ENCODE measurements around the gene TMA7B.

The TMA7B gene

DNA sequence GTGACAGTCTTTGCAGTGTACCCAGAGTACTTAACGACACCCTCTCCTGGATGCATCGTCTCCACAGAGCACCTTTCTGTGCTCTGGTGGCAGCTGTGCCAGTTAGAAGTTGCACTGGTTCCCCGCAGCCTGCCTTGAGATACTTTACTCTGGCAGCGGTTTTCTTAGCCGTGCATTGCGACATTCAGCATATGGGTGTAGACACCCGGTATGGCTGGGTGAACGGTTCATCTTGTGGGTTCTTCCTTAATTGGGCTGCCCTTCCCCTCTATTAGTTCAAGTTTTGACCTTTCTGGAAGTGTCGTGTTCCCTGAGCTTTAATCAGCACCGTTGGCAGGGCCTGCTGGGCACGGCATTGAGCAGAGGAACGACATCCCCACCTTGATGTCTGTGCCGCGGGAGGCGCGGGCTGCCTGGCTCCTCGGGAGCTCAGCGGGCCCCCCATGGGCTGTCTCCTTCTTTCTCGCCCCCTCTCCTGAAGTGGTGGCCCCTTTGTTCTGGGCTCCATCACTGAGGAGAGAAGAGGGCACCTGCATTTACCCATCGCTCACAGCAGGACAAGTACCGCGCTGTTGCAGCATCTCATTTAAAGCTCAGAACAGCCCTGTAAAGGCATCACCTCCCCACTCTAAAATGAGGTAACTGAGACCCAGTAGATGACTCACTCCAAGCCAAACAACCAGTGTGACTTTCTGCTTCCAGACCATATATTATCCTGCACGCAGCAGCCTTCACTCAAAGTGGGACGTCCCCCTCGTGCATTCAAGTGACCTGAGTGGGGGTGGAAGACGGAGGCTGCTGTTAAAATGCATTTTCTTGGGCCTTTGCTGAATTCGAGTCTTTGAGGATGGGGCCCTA is 47.9 kb downstream of the TMA7B start:
- DNase-seq, result no peak

DNA sequence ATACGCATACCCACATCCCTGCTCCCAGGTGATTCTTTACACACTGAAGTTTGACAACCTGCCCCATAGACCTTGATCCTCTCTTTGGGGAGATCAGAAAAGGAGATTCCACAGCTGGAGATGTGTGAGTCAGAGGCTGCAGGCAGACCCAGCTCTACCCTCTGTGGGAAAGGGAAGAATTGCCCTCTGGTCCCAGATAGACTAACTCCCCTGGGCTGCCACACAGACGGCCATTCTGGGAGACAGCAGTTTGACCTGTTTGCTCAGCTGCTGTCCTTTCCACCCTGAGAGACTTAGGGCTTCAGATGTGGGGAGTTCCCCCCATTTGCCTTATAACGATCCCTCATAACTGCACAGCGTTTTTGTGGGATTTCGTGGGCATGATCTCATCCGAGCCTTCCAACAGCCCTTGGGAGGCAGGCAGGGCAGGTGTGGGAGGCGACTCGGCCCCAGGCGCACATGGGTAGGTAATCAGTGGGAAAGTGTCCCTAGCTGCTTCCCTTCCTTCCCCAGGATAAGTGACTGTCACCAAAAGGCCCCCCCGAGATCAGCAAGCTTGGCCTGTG is 48.6 kb downstream of the TMA7B start:
- no peak for DNase-seq

GRCh38 chr22:40009292-40009774 is 49.1 kb downstream of the TMA7B start:
- no peak for DNase-seq

- DNase-seq, result peak; percentile 29
Observed at GRCh38 chr22:40009951-40010671, 49.9 kb downstream of the TMA7B start.

GRCh38 chr22:40010746-40011145 is 50.5 kb downstream of the TMA7B start:
- no peak for DNase-seq

All from CD4-positive, alpha-beta T cell treated with Interleukin-21 for 1 hour (primary cell).